Measurements from ENCODE around the gene PLTP. TPM values are rescaled to one million over a fixed set of nuclear protein-coding genes. Genes with fewer than 3 reads are reported as not detected.

PLTP gene
- total and polyA plus RNA-seq, 2 experiments from 2014 or later = 108 to 160 TPM

DNA sequence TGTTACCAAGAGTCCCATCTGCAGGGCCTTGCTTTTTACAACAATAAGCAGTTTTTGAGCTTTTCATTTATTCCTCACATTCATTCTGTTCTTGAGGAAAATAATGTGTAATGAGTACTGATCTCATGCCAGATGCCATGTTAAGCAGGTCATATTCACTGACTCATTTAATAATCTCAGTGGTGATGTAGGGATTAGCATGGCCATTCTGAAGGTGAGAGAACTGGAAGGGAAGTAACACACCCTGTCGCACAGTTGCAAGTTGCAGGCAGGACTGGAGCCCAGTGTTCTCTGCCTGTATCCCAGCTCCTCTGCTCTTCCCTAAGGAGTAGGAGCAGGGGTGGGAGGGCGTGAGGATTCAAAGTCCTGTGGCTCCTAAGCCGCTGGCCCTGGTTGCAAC lies 28.1 kb upstream of the PLTP start:
- Histone ChIP-seq H2AFZ (no peak overlapping the region), H3K27ac (ENCODE audit: low read depth) (no peak overlapping the region), H3K36me3 (ENCODE audit: insufficient read depth) (peaks cover 32% of the 10 kb centered on the region), H3K27me3 (ENCODE audit: insufficient read depth) (no peaks in the 10 kb centered on the region), H3K9me2 (ENCODE audit: insufficient read depth) (no peaks in the 10 kb centered on the region), H3K4me1 (ENCODE audit: insufficient read depth) (peaks cover 25% of the 10 kb centered on the region; the same call in 1 of the 2 replicates), H3K79me2 (replicated peaks; ENCODE audit: insufficient read depth) (peaks cover 21% of the 10 kb centered on the region), H3K4me3 (no peak overlapping the region), H4K20me1 (replicated peaks; ENCODE audit: insufficient read depth) (no peaks in the 10 kb centered on the region; the same call in 1 of the 2 replicates), H3F3A (replicated peaks; ENCODE audit: low read depth) (peaks cover 23% of the 10 kb centered on the region), H3K4me2 (no peak overlapping the region)
- Mint-ChIP-seq H3K27me3 (ENCODE audit: insufficient read depth, low read depth, poor library complexity) (peaks cover 4% of the 10 kb centered on the region), H3K27ac (no peak overlapping the region), H3K36me3 (ENCODE audit: low read depth) (peaks cover 55% of the 10 kb centered on the region), H3K4me3 (no peak overlapping the region), H3K9me3 (no peaks in the 10 kb centered on the region), H3K4me1 (peaks cover 26% of the 10 kb centered on the region)
- ATAC-seq (no peak), DNase-seq (ENCODE audit: low spot score) (no peak)
- no peak for TF ChIP-seq ZNF114 (CRISPR knock-in tag; IDR thresholded peaks at IDR 0.05)
- TF ChIP-seq, protein P1, sequence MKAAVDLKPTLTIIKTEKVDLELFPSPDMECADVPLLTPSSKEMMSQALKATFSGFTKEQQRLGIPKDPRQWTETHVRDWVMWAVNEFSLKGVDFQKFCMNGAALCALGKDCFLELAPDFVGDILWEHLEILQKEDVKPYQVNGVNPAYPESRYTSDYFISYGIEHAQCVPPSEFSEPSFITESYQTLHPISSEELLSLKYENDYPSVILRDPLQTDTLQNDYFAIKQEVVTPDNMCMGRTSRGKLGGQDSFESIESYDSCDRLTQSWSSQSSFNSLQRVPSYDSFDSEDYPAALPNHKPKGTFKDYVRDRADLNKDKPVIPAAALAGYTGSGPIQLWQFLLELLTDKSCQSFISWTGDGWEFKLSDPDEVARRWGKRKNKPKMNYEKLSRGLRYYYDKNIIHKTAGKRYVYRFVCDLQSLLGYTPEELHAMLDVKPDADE (IDR thresholded peaks at IDR 0.05) = no peak
- TF ChIP-seq, protein P2, sequence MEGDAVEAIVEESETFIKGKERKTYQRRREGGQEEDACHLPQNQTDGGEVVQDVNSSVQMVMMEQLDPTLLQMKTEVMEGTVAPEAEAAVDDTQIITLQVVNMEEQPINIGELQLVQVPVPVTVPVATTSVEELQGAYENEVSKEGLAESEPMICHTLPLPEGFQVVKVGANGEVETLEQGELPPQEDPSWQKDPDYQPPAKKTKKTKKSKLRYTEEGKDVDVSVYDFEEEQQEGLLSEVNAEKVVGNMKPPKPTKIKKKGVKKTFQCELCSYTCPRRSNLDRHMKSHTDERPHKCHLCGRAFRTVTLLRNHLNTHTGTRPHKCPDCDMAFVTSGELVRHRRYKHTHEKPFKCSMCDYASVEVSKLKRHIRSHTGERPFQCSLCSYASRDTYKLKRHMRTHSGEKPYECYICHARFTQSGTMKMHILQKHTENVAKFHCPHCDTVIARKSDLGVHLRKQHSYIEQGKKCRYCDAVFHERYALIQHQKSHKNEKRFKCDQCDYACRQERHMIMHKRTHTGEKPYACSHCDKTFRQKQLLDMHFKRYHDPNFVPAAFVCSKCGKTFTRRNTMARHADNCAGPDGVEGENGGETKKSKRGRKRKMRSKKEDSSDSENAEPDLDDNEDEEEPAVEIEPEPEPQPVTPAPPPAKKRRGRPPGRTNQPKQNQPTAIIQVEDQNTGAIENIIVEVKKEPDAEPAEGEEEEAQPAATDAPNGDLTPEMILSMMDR (conservative IDR thresholded peaks at IDR 0.05; ENCODE audit: low read depth in 2 of 2) = no peak
- no peak for TF ChIP-seq JUNB (IDR thresholded peaks at IDR 0.05; ENCODE audit: unreplicated experiment)
- TF ChIP-seq EZH2 (IDR thresholded peaks at IDR 0.05; ENCODE audit: low read depth, unreplicated experiment) = no peak
- TF ChIP-seq POLR2AphosphoS5 (IDR thresholded peaks at IDR 0.05; ENCODE audit: low read depth) = no peak
- TF ChIP-seq CREB1 (CRISPR knock-in tag; IDR thresholded peaks at IDR 0.05; ENCODE audit: low read depth) = no peak
- no peak for TF ChIP-seq ZNF331 (CRISPR knock-in tag; IDR thresholded peaks at IDR 0.05; ENCODE audit: low read depth)
- TF ChIP-seq STAT1 (IDR thresholded peaks at IDR 0.05; ENCODE audit: unreplicated experiment) = no peak
- no peak for TF ChIP-seq NANOG (IDR thresholded peaks at IDR 0.05; ENCODE audit: borderline replicate concordance)
- TF ChIP-seq, protein P3, sequence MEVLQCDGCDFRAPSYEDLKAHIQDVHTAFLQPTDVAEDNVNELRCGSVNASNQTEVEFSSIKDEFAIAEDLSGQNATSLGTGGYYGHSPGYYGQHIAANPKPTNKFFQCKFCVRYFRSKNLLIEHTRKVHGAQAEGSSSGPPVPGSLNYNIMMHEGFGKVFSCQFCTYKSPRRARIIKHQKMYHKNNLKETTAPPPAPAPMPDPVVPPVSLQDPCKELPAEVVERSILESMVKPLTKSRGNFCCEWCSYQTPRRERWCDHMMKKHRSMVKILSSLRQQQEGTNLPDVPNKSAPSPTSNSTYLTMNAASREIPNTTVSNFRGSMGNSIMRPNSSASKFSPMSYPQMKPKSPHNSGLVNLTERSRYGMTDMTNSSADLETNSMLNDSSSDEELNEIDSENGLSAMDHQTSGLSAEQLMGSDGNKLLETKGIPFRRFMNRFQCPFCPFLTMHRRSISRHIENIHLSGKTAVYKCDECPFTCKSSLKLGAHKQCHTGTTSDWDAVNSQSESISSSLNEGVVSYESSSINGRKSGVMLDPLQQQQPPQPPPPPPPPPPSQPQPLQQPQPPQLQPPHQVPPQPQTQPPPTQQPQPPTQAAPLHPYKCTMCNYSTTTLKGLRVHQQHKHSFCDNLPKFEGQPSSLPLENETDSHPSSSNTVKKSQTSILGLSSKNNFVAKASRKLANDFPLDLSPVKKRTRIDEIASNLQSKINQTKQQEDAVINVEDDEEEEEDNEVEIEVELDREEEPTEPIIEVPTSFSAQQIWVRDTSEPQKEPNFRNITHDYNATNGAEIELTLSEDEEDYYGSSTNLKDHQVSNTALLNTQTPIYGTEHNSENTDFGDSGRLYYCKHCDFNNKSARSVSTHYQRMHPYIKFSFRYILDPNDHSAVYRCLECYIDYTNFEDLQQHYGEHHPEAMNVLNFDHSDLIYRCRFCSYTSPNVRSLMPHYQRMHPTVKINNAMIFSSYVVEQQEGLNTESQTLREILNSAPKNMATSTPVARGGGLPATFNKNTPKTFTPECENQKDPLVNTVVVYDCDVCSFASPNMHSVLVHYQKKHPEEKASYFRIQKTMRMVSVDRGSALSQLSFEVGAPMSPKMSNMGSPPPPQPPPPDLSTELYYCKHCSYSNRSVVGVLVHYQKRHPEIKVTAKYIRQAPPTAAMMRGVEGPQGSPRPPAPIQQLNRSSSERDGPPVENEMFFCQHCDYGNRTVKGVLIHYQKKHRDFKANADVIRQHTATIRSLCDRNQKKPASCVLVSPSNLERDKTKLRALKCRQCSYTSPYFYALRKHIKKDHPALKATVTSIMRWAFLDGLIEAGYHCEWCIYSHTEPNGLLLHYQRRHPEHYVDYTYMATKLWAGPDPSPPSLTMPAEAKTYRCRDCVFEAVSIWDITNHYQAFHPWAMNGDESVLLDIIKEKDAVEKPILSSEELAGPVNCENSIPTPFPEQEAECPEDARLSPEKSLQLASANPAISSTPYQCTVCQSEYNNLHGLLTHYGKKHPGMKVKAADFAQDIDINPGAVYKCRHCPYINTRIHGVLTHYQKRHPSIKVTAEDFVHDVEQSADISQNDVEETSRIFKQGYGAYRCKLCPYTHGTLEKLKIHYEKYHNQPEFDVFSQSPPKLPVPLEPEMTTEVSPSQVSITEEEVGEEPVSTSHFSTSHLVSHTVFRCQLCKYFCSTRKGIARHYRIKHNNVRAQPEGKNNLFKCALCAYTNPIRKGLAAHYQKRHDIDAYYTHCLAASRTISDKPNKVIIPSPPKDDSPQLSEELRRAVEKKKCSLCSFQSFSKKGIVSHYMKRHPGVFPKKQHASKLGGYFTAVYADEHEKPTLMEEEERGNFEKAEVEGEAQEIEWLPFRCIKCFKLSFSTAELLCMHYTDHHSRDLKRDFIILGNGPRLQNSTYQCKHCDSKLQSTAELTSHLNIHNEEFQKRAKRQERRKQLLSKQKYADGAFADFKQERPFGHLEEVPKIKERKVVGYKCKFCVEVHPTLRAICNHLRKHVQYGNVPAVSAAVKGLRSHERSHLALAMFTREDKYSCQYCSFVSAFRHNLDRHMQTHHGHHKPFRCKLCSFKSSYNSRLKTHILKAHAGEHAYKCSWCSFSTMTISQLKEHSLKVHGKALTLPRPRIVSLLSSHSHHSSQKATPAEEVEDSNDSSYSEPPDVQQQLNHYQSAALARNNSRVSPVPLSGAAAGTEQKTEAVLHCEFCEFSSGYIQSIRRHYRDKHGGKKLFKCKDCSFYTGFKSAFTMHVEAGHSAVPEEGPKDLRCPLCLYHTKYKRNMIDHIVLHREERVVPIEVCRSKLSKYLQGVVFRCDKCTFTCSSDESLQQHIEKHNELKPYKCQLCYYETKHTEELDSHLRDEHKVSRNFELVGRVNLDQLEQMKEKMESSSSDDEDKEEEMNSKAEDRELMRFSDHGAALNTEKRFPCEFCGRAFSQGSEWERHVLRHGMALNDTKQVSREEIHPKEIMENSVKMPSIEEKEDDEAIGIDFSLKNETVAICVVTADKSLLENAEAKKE (CRISPR knock-in tag; IDR thresholded peaks at IDR 0.05) = no peak
- no peak for TF ChIP-seq EZH2phosphoT487 (IDR thresholded peaks at IDR 0.05; ENCODE audit: unreplicated experiment)
- TF ChIP-seq, protein P4, sequence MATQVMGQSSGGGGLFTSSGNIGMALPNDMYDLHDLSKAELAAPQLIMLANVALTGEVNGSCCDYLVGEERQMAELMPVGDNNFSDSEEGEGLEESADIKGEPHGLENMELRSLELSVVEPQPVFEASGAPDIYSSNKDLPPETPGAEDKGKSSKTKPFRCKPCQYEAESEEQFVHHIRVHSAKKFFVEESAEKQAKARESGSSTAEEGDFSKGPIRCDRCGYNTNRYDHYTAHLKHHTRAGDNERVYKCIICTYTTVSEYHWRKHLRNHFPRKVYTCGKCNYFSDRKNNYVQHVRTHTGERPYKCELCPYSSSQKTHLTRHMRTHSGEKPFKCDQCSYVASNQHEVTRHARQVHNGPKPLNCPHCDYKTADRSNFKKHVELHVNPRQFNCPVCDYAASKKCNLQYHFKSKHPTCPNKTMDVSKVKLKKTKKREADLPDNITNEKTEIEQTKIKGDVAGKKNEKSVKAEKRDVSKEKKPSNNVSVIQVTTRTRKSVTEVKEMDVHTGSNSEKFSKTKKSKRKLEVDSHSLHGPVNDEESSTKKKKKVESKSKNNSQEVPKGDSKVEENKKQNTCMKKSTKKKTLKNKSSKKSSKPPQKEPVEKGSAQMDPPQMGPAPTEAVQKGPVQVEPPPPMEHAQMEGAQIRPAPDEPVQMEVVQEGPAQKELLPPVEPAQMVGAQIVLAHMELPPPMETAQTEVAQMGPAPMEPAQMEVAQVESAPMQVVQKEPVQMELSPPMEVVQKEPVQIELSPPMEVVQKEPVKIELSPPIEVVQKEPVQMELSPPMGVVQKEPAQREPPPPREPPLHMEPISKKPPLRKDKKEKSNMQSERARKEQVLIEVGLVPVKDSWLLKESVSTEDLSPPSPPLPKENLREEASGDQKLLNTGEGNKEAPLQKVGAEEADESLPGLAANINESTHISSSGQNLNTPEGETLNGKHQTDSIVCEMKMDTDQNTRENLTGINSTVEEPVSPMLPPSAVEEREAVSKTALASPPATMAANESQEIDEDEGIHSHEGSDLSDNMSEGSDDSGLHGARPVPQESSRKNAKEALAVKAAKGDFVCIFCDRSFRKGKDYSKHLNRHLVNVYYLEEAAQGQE (IDR thresholded peaks at IDR 0.05; ENCODE audit: unreplicated experiment) = no peak
